ENCODE measurements around the gene GABRB1.

The GABRB1 gene

DNA sequence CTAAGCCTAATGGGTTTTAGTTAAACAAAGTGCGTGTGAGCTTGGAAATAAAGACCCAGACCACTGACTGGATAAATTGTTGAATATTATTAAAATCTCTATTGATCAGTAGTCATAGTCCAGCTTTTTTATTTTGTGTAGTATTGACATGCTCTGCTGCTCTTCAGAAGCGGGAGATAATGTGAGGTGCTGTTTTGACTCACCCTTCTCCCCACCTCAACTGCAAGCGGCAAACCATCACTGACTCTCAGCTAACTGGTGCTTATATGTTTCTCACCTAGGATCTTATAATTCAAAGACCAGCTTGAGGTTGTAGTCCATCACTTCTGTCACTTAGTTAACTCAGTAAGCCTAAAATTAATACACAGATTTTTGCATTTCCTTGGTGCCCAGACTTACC, 359.9 kb downstream of the GABRB1 start (continued):
- TF ChIP-seq ZFP3 (tag by site-specific recombination; IDR thresholded peaks at IDR 0.05; ENCODE audit: low read depth) (no peak), ZNF138 (tag by site-specific recombination; IDR thresholded peaks at IDR 0.05; ENCODE audit: borderline replicate concordance) (no peak), ZSCAN23 (tag by site-specific recombination; IDR thresholded peaks at IDR 0.05) (no peak), ZNF830 (tag by site-specific recombination; IDR thresholded peaks at IDR 0.05; ENCODE audit: low read depth) (no peak)

DNA sequence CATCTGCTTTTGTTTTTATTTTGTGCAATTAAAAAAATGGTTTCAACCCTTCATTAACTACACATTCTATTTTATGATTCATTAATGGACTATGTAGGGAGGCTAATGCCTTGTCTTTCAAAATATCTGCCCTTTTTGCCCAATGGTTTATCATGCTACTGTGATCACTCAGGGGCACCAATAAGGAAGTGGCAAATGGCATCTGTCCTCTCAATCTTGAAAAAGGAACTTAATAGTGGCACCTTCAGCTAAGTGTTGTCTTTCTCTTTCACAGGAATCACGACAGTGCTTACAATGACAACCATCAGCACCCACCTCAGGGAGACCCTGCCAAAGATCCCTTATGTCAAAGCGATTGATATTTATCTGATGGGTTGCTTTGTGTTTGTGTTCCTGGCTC, 375.0 kb downstream of the GABRB1 start:
- Histone ChIP-seq H3K36me3 (ENCODE audit: control insufficient read depth in 2 of 2, insufficient read depth in 1 of 2, low read length in 2 of 2) (no peaks in the 10 kb centered on the region), H3K9me3 (ENCODE audit: control insufficient read depth, insufficient read depth, low read depth, low read length) (no peaks in the 10 kb centered on the region), H3K27ac (ENCODE audit: extremely low read depth, low read depth, low read length) (no peak overlapping the region), H3K4me3 (ENCODE audit: low read depth, low read length) (no peak overlapping the region), H3K4me1 (ENCODE audit: control insufficient read depth, insufficient read depth, low read length) (no peaks in the 10 kb centered on the region)
- TF ChIP-seq ZBTB8A (tag by site-specific recombination; IDR thresholded peaks at IDR 0.05) (no peak), ZNF707 (tag by site-specific recombination; IDR thresholded peaks at IDR 0.05) (no peak), ZNF391 (tag by site-specific recombination; IDR thresholded peaks at IDR 0.05; ENCODE audit: borderline replicate concordance, low read depth) (no peak), ZFHX2 (tag by site-specific recombination; conservative IDR thresholded peaks at IDR 0.05) (no peak), ZNF660 (tag by site-specific recombination; IDR thresholded peaks at IDR 0.05) (no peak), ZBTB17 (tag by site-specific recombination; IDR thresholded peaks at IDR 0.05) (no peak), ZNF121 (tag by site-specific recombination; IDR thresholded peaks at IDR 0.05) (no peak), SP3 (tag by site-specific recombination; IDR thresholded peaks at IDR 0.05) (no peak), ZNF701 (tag by site-specific recombination; IDR thresholded peaks at IDR 0.05) (no peak), ZNF350 (tag by site-specific recombination; IDR thresholded peaks at IDR 0.05) (no peak), ZNF626 (tag by site-specific recombination; IDR thresholded peaks at IDR 0.05) (no peak)
- TF ChIP-seq, protein P1, sequence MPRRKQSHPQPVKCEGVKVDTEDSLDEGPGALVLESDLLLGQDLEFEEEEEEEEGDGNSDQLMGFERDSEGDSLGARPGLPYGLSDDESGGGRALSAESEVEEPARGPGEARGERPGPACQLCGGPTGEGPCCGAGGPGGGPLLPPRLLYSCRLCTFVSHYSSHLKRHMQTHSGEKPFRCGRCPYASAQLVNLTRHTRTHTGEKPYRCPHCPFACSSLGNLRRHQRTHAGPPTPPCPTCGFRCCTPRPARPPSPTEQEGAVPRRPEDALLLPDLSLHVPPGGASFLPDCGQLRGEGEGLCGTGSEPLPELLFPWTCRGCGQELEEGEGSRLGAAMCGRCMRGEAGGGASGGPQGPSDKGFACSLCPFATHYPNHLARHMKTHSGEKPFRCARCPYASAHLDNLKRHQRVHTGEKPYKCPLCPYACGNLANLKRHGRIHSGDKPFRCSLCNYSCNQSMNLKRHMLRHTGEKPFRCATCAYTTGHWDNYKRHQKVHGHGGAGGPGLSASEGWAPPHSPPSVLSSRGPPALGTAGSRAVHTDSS (tag by site-specific recombination; IDR thresholded peaks at IDR 0.05), result no peak
- TF ChIP-seq, protein P2, sequence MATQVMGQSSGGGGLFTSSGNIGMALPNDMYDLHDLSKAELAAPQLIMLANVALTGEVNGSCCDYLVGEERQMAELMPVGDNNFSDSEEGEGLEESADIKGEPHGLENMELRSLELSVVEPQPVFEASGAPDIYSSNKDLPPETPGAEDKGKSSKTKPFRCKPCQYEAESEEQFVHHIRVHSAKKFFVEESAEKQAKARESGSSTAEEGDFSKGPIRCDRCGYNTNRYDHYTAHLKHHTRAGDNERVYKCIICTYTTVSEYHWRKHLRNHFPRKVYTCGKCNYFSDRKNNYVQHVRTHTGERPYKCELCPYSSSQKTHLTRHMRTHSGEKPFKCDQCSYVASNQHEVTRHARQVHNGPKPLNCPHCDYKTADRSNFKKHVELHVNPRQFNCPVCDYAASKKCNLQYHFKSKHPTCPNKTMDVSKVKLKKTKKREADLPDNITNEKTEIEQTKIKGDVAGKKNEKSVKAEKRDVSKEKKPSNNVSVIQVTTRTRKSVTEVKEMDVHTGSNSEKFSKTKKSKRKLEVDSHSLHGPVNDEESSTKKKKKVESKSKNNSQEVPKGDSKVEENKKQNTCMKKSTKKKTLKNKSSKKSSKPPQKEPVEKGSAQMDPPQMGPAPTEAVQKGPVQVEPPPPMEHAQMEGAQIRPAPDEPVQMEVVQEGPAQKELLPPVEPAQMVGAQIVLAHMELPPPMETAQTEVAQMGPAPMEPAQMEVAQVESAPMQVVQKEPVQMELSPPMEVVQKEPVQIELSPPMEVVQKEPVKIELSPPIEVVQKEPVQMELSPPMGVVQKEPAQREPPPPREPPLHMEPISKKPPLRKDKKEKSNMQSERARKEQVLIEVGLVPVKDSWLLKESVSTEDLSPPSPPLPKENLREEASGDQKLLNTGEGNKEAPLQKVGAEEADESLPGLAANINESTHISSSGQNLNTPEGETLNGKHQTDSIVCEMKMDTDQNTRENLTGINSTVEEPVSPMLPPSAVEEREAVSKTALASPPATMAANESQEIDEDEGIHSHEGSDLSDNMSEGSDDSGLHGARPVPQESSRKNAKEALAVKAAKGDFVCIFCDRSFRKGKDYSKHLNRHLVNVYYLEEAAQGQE (tag by site-specific recombination; IDR thresholded peaks at IDR 0.05), result no peak
- CTCF ChIA-PET, result no interaction called here
- POLR2A ChIA-PET, result no interaction called here

DNA sequence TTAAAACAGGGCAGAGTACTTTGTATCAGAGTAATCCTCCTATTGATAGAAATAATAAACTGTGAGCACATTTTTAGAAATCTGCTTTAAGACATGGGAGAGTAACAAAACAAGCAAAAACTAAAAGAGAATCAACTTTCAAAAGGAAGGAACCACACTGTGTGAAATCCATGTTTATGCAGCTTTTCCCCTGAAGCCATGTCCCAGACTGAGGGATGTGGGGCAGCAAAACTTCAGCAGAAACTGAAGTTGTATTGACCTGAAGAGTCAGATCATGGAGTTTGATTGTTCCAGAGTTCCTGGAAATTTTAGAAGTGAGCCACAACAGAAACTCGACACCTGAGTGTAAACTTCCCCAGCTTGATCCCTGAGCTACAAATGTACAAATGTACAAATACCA, 378.9 kb downstream of the GABRB1 start:
- Histone ChIP-seq H3K4me3 (ENCODE audit: low read depth, low read length) (no peak overlapping the region), H3K36me3 (ENCODE audit: control insufficient read depth in 2 of 2, insufficient read depth in 1 of 2, low read length in 2 of 2) (no peaks in the 10 kb centered on the region), H3K4me1 (ENCODE audit: control insufficient read depth, insufficient read depth, low read length) (no peaks in the 10 kb centered on the region), H3K27ac (ENCODE audit: extremely low read depth, low read depth, low read length) (no peak overlapping the region), H3K9me3 (ENCODE audit: control insufficient read depth, insufficient read depth, low read depth, low read length) (no peaks in the 10 kb centered on the region)
- POLR2A ChIA-PET, result no interaction called here
- CTCF ChIA-PET, result no interaction called here
- TF ChIP-seq, protein P3, sequence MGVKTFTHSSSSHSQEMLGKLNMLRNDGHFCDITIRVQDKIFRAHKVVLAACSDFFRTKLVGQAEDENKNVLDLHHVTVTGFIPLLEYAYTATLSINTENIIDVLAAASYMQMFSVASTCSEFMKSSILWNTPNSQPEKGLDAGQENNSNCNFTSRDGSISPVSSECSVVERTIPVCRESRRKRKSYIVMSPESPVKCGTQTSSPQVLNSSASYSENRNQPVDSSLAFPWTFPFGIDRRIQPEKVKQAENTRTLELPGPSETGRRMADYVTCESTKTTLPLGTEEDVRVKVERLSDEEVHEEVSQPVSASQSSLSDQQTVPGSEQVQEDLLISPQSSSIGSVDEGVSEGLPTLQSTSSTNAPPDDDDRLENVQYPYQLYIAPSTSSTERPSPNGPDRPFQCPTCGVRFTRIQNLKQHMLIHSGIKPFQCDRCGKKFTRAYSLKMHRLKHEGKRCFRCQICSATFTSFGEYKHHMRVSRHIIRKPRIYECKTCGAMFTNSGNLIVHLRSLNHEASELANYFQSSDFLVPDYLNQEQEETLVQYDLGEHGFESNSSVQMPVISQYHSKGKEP (tag by site-specific recombination; IDR thresholded peaks at IDR 0.05), result no peak
- TF ChIP-seq, protein P4, sequence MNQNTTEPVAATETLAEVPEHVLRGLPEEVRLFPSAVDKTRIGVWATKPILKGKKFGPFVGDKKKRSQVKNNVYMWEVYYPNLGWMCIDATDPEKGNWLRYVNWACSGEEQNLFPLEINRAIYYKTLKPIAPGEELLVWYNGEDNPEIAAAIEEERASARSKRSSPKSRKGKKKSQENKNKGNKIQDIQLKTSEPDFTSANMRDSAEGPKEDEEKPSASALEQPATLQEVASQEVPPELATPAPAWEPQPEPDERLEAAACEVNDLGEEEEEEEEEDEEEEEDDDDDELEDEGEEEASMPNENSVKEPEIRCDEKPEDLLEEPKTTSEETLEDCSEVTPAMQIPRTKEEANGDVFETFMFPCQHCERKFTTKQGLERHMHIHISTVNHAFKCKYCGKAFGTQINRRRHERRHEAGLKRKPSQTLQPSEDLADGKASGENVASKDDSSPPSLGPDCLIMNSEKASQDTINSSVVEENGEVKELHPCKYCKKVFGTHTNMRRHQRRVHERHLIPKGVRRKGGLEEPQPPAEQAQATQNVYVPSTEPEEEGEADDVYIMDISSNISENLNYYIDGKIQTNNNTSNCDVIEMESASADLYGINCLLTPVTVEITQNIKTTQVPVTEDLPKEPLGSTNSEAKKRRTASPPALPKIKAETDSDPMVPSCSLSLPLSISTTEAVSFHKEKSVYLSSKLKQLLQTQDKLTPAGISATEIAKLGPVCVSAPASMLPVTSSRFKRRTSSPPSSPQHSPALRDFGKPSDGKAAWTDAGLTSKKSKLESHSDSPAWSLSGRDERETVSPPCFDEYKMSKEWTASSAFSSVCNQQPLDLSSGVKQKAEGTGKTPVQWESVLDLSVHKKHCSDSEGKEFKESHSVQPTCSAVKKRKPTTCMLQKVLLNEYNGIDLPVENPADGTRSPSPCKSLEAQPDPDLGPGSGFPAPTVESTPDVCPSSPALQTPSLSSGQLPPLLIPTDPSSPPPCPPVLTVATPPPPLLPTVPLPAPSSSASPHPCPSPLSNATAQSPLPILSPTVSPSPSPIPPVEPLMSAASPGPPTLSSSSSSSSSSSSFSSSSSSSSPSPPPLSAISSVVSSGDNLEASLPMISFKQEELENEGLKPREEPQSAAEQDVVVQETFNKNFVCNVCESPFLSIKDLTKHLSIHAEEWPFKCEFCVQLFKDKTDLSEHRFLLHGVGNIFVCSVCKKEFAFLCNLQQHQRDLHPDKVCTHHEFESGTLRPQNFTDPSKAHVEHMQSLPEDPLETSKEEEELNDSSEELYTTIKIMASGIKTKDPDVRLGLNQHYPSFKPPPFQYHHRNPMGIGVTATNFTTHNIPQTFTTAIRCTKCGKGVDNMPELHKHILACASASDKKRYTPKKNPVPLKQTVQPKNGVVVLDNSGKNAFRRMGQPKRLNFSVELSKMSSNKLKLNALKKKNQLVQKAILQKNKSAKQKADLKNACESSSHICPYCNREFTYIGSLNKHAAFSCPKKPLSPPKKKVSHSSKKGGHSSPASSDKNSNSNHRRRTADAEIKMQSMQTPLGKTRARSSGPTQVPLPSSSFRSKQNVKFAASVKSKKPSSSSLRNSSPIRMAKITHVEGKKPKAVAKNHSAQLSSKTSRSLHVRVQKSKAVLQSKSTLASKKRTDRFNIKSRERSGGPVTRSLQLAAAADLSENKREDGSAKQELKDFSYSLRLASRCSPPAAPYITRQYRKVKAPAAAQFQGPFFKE (tag by site-specific recombination; IDR thresholded peaks at IDR 0.05; ENCODE audit: borderline replicate concordance), result no peak
- TF ChIP-seq, protein P1 (tag by site-specific recombination; IDR thresholded peaks at IDR 0.05), result no peak
